Psoas muscle (tissue), 8 donors: Measurements from ENCODE around the gene MAPT. TPM values are rescaled to one million over a fixed set of nuclear protein-coding genes. Genes with fewer than 3 reads are reported as not detected.

Source experiments
- ATAC-seq, 4 donors: fragments of 200-7000 bp; cut with Tn5 transposase; one replicate each; pipeline ENCODE4 v1.9.1; 2020; ENCODE audit warnings: moderate library complexity in 3 of 4, mild to moderate bottlenecking in 2 of 4
- DNase-seq, 2 donors: peaks; one replicate each; pipeline ENCODE4 v3.0.0-alpha.2; 2020
- H3K27ac ChIP-seq: fragments of 200-600 bp; one replicate; pipeline ENCODE4 v1.8.0; 2022
- H3K27me3 ChIP-seq, 3 donors: fragments of 200-600 bp in 1 of 3; one replicate each; pipeline versions ENCODE4 v1.6.1 to v1.8.0; 2013 to 2022; ENCODE audit warnings: low read length in 2 of 3, mild to moderate bottlenecking in 2 of 3, moderate library complexity in 1 of 3; ENCODE audit not compliant: insufficient read depth in 3 of 3
- H3K36me3 ChIP-seq, 2 donors: fragments of 200-600 bp in 1 of 2; one replicate each; pipeline versions ENCODE4 v1.6.1 to v1.8.0; 2013 to 2022; ENCODE audit warnings: low read depth in 1 of 2, mild to moderate bottlenecking in 1 of 2, moderate library complexity in 1 of 2; ENCODE audit not compliant: insufficient read depth in 1 of 2
- H3K4me1 ChIP-seq: fragments of 200-600 bp; one replicate; pipeline ENCODE4 v1.8.0; 2022
- H3K4me3 ChIP-seq: fragments of 200-600 bp; one replicate; pipeline ENCODE4 v1.8.0; 2022; ENCODE audit warnings: mild to moderate bottlenecking
- H3K9me3 ChIP-seq: fragments of 200-600 bp; one replicate; pipeline ENCODE4 v1.8.0; 2022
- CTCF ChIP-seq: fragments of 200-600 bp; IDR thresholded peaks from one replicate; pipeline ENCODE4 v1.8.0; 2022; ENCODE audit warnings: antibody characterized with exemption
- WGBS, 3 donors: extraction: QIAGEN DNeasy Blood & Tissue Kit; methylation state at CpG; one replicate each; pipeline versions ENCODE4 v1.1.6 to v1.1.7; 2013; 5-methylcytosine and 5-hydroxymethylcytosine counted together
- intact Hi-C, 2 donors: fragments of 100-400 bp; cut with DNase I; formaldehyde crosslinking; loops; one replicate each; pipeline versions ENCODE4 v1.11.0 to v1.14.2; 2022
- polyA plus RNA-seq, 3 donors: library from polyadenylated mRNA; stranded (reverse); fragments of 200-250 nt; gene quantifications; one replicate each; pipeline ENCODE4 v1.2.3, GENCODE V29; 2013
- total RNA-seq, 4 donors: library from RNA; stranded (reverse); fragmentation: NEBNext Ultra II Directional in 2 of 4; extraction: Animal tissue kit (Norgen Biotek cat#: 25700) in 2 of 4; gene quantifications; one replicate each; pipeline versions ENCODE4 v1.2.1 to v1.2.4, GENCODE V29; 2021 to 2023
- donor health status: healthy with polysubstance abuse.
- donor health status: DM: no; HTN: no; CAD: no; lungs with moderate emphysema.
- donor health status: Bipolar disorder and iron deficiency.
- donor health status: healthy.
- donor health status: DM: yes; HTN: yes; CAD: no.
- donor health status: DM: no; HTN: no; CAD: no.
- donor health status: DM: no; HTN: no; CAD: no.
- donor health status: DM: yes; HTN: yes; CAD: no.

The MAPT gene
- total and polyA plus RNA-seq, 7 donors: 16.0 to 253 (median 104) TPM

GRCh38 chr17:46026166-46027047, 132.1 kb downstream of the MAPT start:
- 77 to 81% (median 78%) methylated on average over 17 of the region's 17 CpGs for WGBS, 3 donors
- intact Hi-C loops: no loop called here
- TF ChIP-seq CTCF: no peak
- no peaks in the 10 kb centered on the region for H3K9me3 ChIP-seq
- peaks cover 7% of the 10 kb centered on the region for H3K4me1 ChIP-seq
- no peak overlapping the region for H3K4me3 ChIP-seq
- ATAC-seq (peak in 1 of 4 donors; percentile 21), DNase-seq (no peak)
- H3K27me3 ChIP-seq: no peaks in the 10 kb centered on the region
- peak overlapping the region; percentile 44 for H3K27ac ChIP-seq
- peaks cover 0 to 70% of the 10 kb centered on the region in 2 donors for H3K36me3 ChIP-seq

- Histone ChIP-seq H3K36me3 (peaks cover 0 to 70% of the 10 kb centered on the region in 2 donors), H3K4me3 (no peak overlapping the region), H3K27ac (peak overlapping the region; percentile 44), H3K27me3 (no peaks in the 10 kb centered on the region), H3K4me1 (peaks cover 7% of the 10 kb centered on the region), H3K9me3 (no peaks in the 10 kb centered on the region)
- intact Hi-C loops: no loop called here
- no peak for DNase-seq
- peak in 2 of 4 donors; percentile 19 to 20 for ATAC-seq
- WGBS, 3 donors: 54 to 65% (median 56%) methylated on average over 12 of the region's 12 CpGs
- no peak for TF ChIP-seq CTCF
Measured at GRCh38 chr17:46027048-46027975, 133.0 kb downstream of the MAPT start.

- H3K4me1 ChIP-seq: peaks cover 7% of the 10 kb centered on the region
- 35 to 55% (median 43%) methylated on average over 4 of the region's 4 CpGs for WGBS, 3 donors
- no peak for DNase-seq
- H3K9me3 ChIP-seq: no peaks in the 10 kb centered on the region
- TF ChIP-seq CTCF: no peak
- H3K4me3 ChIP-seq: no peak overlapping the region
- ATAC-seq: peak in 2 of 4 donors; percentile 28 to 32
- H3K27me3 ChIP-seq: no peaks in the 10 kb centered on the region
- peaks cover 4 to 70% of the 10 kb centered on the region in 2 donors for H3K36me3 ChIP-seq
- peak overlapping the region; percentile 44 for H3K27ac ChIP-seq
- intact Hi-C loops: no loop called here
Measured at GRCh38 chr17:46027976-46028325, 133.6 kb downstream of the MAPT start.

- no peak overlapping the region for H3K27ac ChIP-seq
- TF ChIP-seq CTCF: no peak
- ATAC-seq (no peak), DNase-seq (no peak)
- H3K4me1 ChIP-seq: peaks cover 7% of the 10 kb centered on the region
- no peaks in the 10 kb centered on the region for H3K9me3 ChIP-seq
- no peaks in the 10 kb centered on the region for H3K27me3 ChIP-seq
- 61 to 78% (median 70%) methylated on average over 3 of the region's 3 CpGs for WGBS, 3 donors
- no peak overlapping the region for H3K4me3 ChIP-seq
- peaks cover 7 to 70% of the 10 kb centered on the region in 2 donors for H3K36me3 ChIP-seq
- intact Hi-C loops: no loop called here
Measured at GRCh38 chr17:46028374-46028773, 134.0 kb downstream of the MAPT start.
